Thoracic aorta (tissue), 2 donors: Measurements from ENCODE around the gene SPOCK1. TPM values are rescaled to one million over a fixed set of nuclear protein-coding genes. Genes with fewer than 3 reads are reported as not detected.

ENCODE experiments used
- ATAC-seq: fragments of 150-250 bp; one replicate; pipeline ENCODE4 v1.8.0; 2017; ENCODE audit warnings: low read depth; ENCODE audit not compliant: insufficient number of reproducible peaks, low FRiP score
- DNase-seq: peaks from one replicate; pipeline ENCODE4 v3.0.0-alpha.2; 2020; ENCODE audit warnings: low spot score
- H3K27ac ChIP-seq, 2 donors: fragments of 200-600 bp; sonication (generic); 1 replicate in 1 of 2; 2 replicates in 1 of 2; pipeline ENCODE4 v1.5.1; 2016; ENCODE audit warnings: mild to moderate bottlenecking in 2 of 2, moderate library complexity in 2 of 2
- H3K27me3 ChIP-seq: fragments of 200-600 bp; sonication (generic); replicated peaks from 2 replicates; pipeline ENCODE4 v1.6.0; 2016; ENCODE audit warnings: mild to moderate bottlenecking; ENCODE audit not compliant: insufficient read depth
- H3K36me3 ChIP-seq: fragments of 200-600 bp; sonication (generic); one replicate; pipeline ENCODE4 v1.5.1; 2016
- H3K4me1 ChIP-seq, 2 donors: fragments of 200-600 bp; sonication (generic); 1 replicate in 1 of 2; 2 replicates in 1 of 2; pipeline versions ENCODE4 v1.5.1 to v1.6.0; 2016; ENCODE audit warnings: low read depth in 2 of 2, mild to moderate bottlenecking in 1 of 2; ENCODE audit not compliant: control insufficient read depth in 1 of 2
- H3K4me3 ChIP-seq: fragments of 200-600 bp; sonication (generic); 2 replicates; pipeline ENCODE4 v1.5.1; 2016; ENCODE audit warnings: mild to moderate bottlenecking
- H3K9me3 ChIP-seq: fragments of 200-600 bp; sonication (generic); 2 replicates; pipeline ENCODE4 v1.5.1; 2016
- total RNA-seq, 2 donors: library from RNA; depleted of rRNA; stranded (reverse); fragments of >200 nt; gene quantifications; one replicate each; pipeline versions ENCODE4 v1.1.0 to v1.2.3, GENCODE V29; 2016
- TF ChIP-seq, protein P1 (sequence below): fragments of 200-600 bp; sonication (generic); IDR thresholded peaks from one replicate; pipeline ENCODE4 v1.5.1; 2019; ENCODE audit warnings: antibody characterized with exemption

The SPOCK1 gene
- total RNA-seq, 2 donors from 2014 or later, result 25.2 to 43.2 TPM

DNA sequence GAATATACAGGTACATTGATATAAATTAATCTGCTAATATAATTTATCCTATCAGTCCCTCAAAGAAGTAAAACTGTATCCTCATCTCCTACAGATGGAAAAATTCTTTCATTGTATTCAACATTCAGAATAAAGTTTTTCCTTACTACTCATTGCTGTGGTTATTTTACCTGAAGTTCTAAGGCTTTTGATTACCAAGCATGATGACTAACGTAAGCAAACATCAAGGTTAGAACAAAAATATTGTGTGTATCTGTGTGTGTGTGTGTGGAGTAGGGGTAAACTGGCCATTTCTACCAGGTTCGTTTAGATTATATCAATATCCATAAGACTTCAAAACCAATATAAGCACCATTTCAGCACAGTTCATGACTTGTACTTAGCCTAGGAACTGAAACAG is 573.1 kb downstream of the SPOCK1 start:
- ATAC-seq, result no peak
- TF ChIP-seq, protein P1, sequence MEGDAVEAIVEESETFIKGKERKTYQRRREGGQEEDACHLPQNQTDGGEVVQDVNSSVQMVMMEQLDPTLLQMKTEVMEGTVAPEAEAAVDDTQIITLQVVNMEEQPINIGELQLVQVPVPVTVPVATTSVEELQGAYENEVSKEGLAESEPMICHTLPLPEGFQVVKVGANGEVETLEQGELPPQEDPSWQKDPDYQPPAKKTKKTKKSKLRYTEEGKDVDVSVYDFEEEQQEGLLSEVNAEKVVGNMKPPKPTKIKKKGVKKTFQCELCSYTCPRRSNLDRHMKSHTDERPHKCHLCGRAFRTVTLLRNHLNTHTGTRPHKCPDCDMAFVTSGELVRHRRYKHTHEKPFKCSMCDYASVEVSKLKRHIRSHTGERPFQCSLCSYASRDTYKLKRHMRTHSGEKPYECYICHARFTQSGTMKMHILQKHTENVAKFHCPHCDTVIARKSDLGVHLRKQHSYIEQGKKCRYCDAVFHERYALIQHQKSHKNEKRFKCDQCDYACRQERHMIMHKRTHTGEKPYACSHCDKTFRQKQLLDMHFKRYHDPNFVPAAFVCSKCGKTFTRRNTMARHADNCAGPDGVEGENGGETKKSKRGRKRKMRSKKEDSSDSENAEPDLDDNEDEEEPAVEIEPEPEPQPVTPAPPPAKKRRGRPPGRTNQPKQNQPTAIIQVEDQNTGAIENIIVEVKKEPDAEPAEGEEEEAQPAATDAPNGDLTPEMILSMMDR, result no peak
- H3K27me3 ChIP-seq, result no peaks in the 10 kb centered on the region
- no peaks in the 10 kb centered on the region for H3K4me1 ChIP-seq
- no peak overlapping the region for H3K27ac ChIP-seq
- H3K4me3 ChIP-seq, result no peak overlapping the region
- no peaks in the 10 kb centered on the region for H3K36me3 ChIP-seq
- no peak for DNase-seq
- H3K9me3 ChIP-seq, result no peaks in the 10 kb centered on the region

Other genes starting within 250 kb of the SPOCK1 start
- 10 to 100 TPM in 1 of 2 donors, 1 to 10 TPM in 1; 9.1 to 12.8 TPM for gene KLHL3, start 236.8 kb upstream of the SPOCK1 start, total RNA-seq